Vagina (tissue), 2 donors: ENCODE measurements around the gene ZFAND2B.

Source experiments
- POLR2A ChIP-seq, 2 donors: fragments of 450-650 bp; IDR thresholded peaks; one replicate each; pipeline ENCODE4 v1.6.1; 2017; ENCODE audit warnings: antibody characterized with exemption in 2 of 2, mild to moderate bottlenecking in 2 of 2, moderate library complexity in 2 of 2
- POLR2AphosphoS5 ChIP-seq, 2 donors: sonication (generic); formaldehyde crosslinking; IDR thresholded peaks; one replicate each; pipeline ENCODE4 v1.9.0; 2017; ENCODE audit warnings: antibody characterized with exemption in 2 of 2, mild to moderate bottlenecking in 2 of 2, low read depth in 1 of 2; ENCODE audit not compliant: insufficient read depth in 1 of 2
- TF ChIP-seq, protein P1 (sequence below), 3 experiments: fragments of 450-650 bp in 2 of 3; fragments of 200-600 bp in 1 of 3; sonication (generic) in 1 of 3; IDR thresholded peaks; one replicate each; pipeline ENCODE4 v1.5.1; 2017 to 2019; ENCODE audit warnings: antibody characterized with exemption in 3 of 3, mild to moderate bottlenecking in 2 of 3, moderate library complexity in 2 of 3

GRCh38 chr2:219250049-219250781 lies 43.6 kb downstream of the ZFAND2B start:
- TF ChIP-seq POLR2A (IDR thresholded peaks at IDR 0.05) (no peak), POLR2AphosphoS5 (IDR thresholded peaks at IDR 0.05; ENCODE audit: insufficient read depth in 1 of 2, low read depth in 1 of 2) (no peak)
- TF ChIP-seq, protein P1, sequence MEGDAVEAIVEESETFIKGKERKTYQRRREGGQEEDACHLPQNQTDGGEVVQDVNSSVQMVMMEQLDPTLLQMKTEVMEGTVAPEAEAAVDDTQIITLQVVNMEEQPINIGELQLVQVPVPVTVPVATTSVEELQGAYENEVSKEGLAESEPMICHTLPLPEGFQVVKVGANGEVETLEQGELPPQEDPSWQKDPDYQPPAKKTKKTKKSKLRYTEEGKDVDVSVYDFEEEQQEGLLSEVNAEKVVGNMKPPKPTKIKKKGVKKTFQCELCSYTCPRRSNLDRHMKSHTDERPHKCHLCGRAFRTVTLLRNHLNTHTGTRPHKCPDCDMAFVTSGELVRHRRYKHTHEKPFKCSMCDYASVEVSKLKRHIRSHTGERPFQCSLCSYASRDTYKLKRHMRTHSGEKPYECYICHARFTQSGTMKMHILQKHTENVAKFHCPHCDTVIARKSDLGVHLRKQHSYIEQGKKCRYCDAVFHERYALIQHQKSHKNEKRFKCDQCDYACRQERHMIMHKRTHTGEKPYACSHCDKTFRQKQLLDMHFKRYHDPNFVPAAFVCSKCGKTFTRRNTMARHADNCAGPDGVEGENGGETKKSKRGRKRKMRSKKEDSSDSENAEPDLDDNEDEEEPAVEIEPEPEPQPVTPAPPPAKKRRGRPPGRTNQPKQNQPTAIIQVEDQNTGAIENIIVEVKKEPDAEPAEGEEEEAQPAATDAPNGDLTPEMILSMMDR (IDR thresholded peaks at IDR 0.05): no peak
